Purkinje cell (primary cell): ENCODE measurements around the gene MYOC. TPM values are rescaled to one million over a fixed set of nuclear protein-coding genes. Genes with fewer than 3 reads are reported as not detected.

Source experiments
- polyA plus RNA-seq: library from polyadenylated mRNA; unstranded; fragments of >200 nt; fragmentation: Nextera tagmentation; gene quantifications from 2 replicates; pipeline ENCODE4 v1.2.1, GENCODE V29; 2014

MYOC gene
- not detected in 2 replicates for polyA plus RNA-seq

DNA sequence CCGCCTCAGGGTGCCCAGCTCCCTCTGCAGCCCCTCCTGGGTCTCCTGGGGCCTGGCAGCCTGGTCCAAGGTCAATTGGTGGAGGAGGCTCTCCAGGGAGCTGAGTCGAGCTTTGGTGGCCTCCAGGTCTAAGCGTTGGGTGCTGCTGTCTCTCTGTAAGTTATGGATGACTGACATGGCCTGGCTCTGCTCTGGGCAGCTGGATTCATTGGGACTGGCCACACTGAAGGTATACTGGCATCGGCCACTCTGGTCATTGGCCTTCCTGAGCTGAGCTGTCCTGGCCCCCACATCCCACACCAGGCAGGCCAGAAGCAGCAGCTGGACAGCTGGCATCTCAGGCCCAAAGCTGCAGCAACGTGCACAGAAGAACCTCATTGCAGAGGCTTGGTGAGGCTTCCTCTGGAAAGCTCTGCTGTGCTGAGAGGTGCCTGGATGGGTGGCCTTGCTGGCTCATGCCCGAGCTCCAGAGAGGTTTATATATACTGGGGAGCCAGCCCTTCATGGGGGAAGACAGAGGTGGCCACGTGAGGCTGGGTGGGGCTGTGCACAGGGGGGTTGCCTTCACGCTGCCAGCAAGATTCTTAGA, at the start of gene MYOC:
Gene MYOC (minus strand): TSS at position 455 of the 589 bp plus-strand sequence. CDS start 77 bp downstream, at position 378.

DNA sequence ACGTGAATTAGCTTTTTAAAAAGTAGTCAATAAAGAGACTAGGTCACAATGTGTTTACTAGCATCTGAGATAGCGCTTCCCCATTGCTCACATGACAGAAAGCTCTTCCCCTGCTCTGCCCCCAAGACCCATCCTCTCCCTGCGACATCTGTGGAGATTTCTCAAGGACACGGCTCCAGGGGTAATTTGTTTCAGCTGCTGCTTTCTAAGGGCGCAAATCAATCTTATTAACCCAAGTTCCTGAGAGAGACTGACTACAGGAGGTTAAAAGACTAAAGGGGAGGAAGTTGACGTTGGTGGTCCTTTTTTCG, 30.4 kb downstream of the MYOC start, which contains the start of gene MYOCOS:
Gene MYOCOS (plus strand): TSS at position 92 of the 311 bp plus-strand sequence. CDS start 1,641 bp downstream, outside the sequence.

Other genes with a start within 250 kb of the MYOC start
- gene PRRC2C, start 167.2 kb downstream of the MYOC start, polyA plus RNA-seq = 82.0 and 105 TPM in 2 replicates
- gene MYOCOS, start 30.4 kb downstream of the MYOC start, polyA plus RNA-seq = not detected in 2 replicates
- gene VAMP4, start 89.4 kb upstream of the MYOC start, polyA plus RNA-seq = 16.4 and 20.2 TPM in 2 replicates
- gene METTL13, start 129.0 kb upstream of the MYOC start, polyA plus RNA-seq = 14.9 and 15.8 TPM in 2 replicates
- gene DNM3, start 188.8 kb upstream of the MYOC start, polyA plus RNA-seq = 210 and 223 TPM in 2 replicates